ENCODE measurements around the gene NKX6-1. TPM values are rescaled to one million over a fixed set of nuclear protein-coding genes. Genes with fewer than 3 reads are reported as not detected.

The NKX6-1 gene
- total RNA-seq, 1 donor from 2014 or later, result 25.6 TPM

DNA sequence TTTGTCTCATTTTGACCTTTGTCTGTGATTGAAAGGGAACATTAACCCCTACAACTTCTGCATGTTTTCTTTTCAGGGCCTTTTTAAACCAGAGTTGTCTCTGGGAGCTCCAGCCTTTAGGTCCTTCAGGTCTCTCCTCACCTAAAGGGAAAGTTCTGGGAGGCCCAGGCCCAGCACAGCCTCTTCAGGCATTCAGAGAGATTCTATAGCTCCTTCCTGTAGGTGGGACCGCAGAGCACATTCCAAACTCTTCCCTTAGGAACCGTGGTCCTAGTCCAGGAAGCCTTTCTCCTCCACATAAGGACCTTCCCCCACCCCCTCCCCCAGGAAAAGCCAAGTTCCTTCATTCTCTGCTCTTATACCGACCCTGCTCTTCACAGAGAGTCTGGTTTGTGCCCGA is 14.9 kb downstream of the NKX6-1 start:
- Mint-ChIP-seq H3K36me3 (ENCODE audit: unreplicated experiment) (no peaks in the 10 kb centered on the region), H3K4me1 (ENCODE audit: low read depth, unreplicated experiment) (peaks cover 5% of the 10 kb centered on the region), H3K27ac (ENCODE audit: unreplicated experiment) (no peak overlapping the region), H3K4me3 (ENCODE audit: unreplicated experiment) (no peak overlapping the region), H3K9me3 (ENCODE audit: unreplicated experiment) (peaks cover 5% of the 10 kb centered on the region), H3K27me3 (ENCODE audit: unreplicated experiment) (peaks cover 30% of the 10 kb centered on the region)
- no peak for DNase-seq
- TF ChIP-seq, protein P1, sequence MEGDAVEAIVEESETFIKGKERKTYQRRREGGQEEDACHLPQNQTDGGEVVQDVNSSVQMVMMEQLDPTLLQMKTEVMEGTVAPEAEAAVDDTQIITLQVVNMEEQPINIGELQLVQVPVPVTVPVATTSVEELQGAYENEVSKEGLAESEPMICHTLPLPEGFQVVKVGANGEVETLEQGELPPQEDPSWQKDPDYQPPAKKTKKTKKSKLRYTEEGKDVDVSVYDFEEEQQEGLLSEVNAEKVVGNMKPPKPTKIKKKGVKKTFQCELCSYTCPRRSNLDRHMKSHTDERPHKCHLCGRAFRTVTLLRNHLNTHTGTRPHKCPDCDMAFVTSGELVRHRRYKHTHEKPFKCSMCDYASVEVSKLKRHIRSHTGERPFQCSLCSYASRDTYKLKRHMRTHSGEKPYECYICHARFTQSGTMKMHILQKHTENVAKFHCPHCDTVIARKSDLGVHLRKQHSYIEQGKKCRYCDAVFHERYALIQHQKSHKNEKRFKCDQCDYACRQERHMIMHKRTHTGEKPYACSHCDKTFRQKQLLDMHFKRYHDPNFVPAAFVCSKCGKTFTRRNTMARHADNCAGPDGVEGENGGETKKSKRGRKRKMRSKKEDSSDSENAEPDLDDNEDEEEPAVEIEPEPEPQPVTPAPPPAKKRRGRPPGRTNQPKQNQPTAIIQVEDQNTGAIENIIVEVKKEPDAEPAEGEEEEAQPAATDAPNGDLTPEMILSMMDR (IDR thresholded peaks at IDR 0.05; ENCODE audit: partially characterized antibody, unreplicated experiment), result no peak

GRCh38 chr4:84483688-84484087 is 15.4 kb downstream of the NKX6-1 start:
- H3K4me3 Mint-ChIP-seq (ENCODE audit: unreplicated experiment), result no peak overlapping the region
- peaks cover 28% of the 10 kb centered on the region for H3K27me3 Mint-ChIP-seq (ENCODE audit: unreplicated experiment)
- H3K9me3 Mint-ChIP-seq (ENCODE audit: unreplicated experiment), result peaks cover 5% of the 10 kb centered on the region
- TF ChIP-seq, protein P1 (IDR thresholded peaks at IDR 0.05; ENCODE audit: partially characterized antibody, unreplicated experiment), result no peak
- no peak for DNase-seq
- no peaks in the 10 kb centered on the region for H3K36me3 Mint-ChIP-seq (ENCODE audit: unreplicated experiment)
- H3K4me1 Mint-ChIP-seq (ENCODE audit: low read depth, unreplicated experiment), result peaks cover 5% of the 10 kb centered on the region
- no peak overlapping the region for H3K27ac Mint-ChIP-seq (ENCODE audit: unreplicated experiment)

GRCh38 chr4:84482564-84483563 is 16.2 kb downstream of the NKX6-1 start:
- TF ChIP-seq, protein P1 (IDR thresholded peaks at IDR 0.05; ENCODE audit: partially characterized antibody, unreplicated experiment), result peak; percentile 73
- H3K4me3 Mint-ChIP-seq (ENCODE audit: unreplicated experiment), result peak overlapping the region; percentile 49
- H3K27ac Mint-ChIP-seq (ENCODE audit: unreplicated experiment), result no peak overlapping the region
- peak; percentile 76 for DNase-seq
- peaks cover 5% of the 10 kb centered on the region for H3K9me3 Mint-ChIP-seq (ENCODE audit: unreplicated experiment)
- H3K27me3 Mint-ChIP-seq (ENCODE audit: unreplicated experiment), result peaks cover 28% of the 10 kb centered on the region
- H3K36me3 Mint-ChIP-seq (ENCODE audit: unreplicated experiment), result no peaks in the 10 kb centered on the region
- H3K4me1 Mint-ChIP-seq (ENCODE audit: low read depth, unreplicated experiment), result peaks cover 5% of the 10 kb centered on the region

- H3K4me3 Mint-ChIP-seq (ENCODE audit: unreplicated experiment), result peak overlapping the region; percentile 83
- H3K36me3 Mint-ChIP-seq (ENCODE audit: unreplicated experiment), result no peaks in the 10 kb centered on the region
- peaks cover 5% of the 10 kb centered on the region for H3K9me3 Mint-ChIP-seq (ENCODE audit: unreplicated experiment)
- H3K4me1 Mint-ChIP-seq (ENCODE audit: low read depth, unreplicated experiment), result peaks cover 5% of the 10 kb centered on the region
- TF ChIP-seq, protein P1 (IDR thresholded peaks at IDR 0.05; ENCODE audit: partially characterized antibody, unreplicated experiment), result no peak
- H3K27ac Mint-ChIP-seq (ENCODE audit: unreplicated experiment), result no peak overlapping the region
- H3K27me3 Mint-ChIP-seq (ENCODE audit: unreplicated experiment), result peaks cover 28% of the 10 kb centered on the region
- DNase-seq, result no peak
These were observed 17.2 kb downstream of the NKX6-1 start for GRCh38 chr4:84481860-84482245.

All from glutamatergic neuron (in vitro differentiated cells).